ENCODE results near the gene GPR153. TPM values are rescaled to one million over a fixed set of nuclear protein-coding genes. Genes with fewer than 3 reads are reported as not detected.

GPR153 gene
- polyA plus RNA-seq, 1 of the 3 experiments (the other 2 are of a cell fraction): 6.6 TPM

DNA sequence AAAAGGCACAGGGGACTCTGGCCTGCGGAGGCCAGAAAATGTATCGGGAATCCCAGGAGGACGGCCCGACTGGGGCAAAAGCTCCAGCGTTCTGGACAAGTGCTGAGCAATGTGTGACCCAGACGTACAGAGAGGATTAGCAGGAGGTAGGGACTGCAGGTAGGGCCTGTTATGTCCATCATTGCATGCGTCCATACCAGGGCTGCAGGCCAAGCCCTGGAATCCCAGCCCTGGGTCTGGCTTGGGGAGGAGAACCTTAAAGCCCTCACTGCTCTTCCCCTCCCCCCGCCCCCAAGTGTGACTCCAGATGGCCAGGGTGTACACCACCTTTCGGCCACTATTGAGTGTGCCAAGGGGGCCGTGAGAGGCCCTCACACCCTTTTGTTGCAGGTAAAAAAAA lies 53.0 kb downstream of the GPR153 start (continued):
- TF ChIP-seq, protein P1, sequence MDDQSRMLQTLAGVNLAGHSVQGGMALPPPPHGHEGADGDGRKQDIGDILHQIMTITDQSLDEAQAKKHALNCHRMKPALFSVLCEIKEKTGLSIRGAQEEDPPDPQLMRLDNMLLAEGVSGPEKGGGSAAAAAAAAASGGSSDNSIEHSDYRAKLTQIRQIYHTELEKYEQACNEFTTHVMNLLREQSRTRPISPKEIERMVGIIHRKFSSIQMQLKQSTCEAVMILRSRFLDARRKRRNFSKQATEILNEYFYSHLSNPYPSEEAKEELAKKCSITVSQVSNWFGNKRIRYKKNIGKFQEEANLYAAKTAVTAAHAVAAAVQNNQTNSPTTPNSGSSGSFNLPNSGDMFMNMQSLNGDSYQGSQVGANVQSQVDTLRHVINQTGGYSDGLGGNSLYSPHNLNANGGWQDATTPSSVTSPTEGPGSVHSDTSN (IDR thresholded peaks at IDR 0.05): no peak
- TF ChIP-seq GABPA (IDR thresholded peaks at IDR 0.05; ENCODE audit: low read depth) (no peak), SIN3A (IDR thresholded peaks at IDR 0.05; ENCODE audit: borderline replicate concordance, low read depth, low read length) (no peak), ELF1 (IDR thresholded peaks at IDR 0.05) (no peak), JUND (IDR thresholded peaks at IDR 0.05) (no peak), CHD2 (IDR thresholded peaks at IDR 0.05; ENCODE audit: low read length, partially characterized antibody) (no peak)

DNA sequence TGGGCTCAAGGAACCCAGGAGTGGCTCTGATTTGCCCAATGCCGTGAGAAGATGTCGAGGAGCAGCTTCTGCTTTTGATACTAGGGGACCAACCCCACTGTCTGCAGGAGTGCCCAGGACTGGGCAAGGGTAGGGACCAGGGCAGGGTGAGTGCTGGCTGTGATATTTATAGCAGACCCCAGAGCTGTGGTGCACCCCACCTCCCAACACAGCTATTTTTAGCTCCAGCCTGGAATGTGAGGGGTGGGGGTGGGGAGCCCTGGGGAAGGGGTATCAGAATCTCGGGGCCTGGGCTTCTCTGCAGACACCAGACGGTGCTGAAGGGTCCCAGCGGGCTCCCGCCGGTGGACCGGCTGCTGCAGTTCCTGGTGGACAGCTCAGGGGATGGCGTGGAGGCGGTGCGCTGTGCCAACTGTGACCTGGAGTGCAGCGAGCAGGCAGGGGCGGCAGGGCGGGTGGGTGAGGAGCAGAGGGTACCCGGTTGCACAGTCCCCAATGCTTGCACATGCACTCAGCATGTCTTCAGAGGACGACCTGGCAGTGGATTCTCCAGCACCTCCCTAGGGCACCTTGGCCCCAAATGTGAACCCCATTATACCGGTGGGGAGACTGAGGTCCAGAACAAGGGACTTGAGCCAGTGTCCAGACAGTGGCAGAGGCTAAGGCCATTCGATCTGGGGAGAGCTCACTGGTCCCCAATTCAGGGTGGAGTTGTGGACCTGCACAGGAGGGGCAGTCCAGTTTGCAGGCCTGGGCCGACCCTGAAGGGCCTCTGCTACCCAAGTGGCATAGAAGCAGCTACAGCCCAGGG lies 53.6 kb downstream of the GPR153 start:
- Histone ChIP-seq H3K27me3 (ENCODE audit: insufficient read depth) (no peaks in the 10 kb centered on the region), H3K4me3 (ENCODE audit: low read depth in 2 of 2, low read length in 1 of 2) (no peak overlapping the region), H3K9ac (no peak overlapping the region), H4K20me1 (ENCODE audit: insufficient read depth) (no peaks in the 10 kb centered on the region), H3K9me3 (no peaks in the 10 kb centered on the region), H3K4me2 (no peak overlapping the region), H3K9me2 (no peaks in the 10 kb centered on the region), H3K27ac (ENCODE audit: low read depth in 2 of 2, low read length in 1 of 2) (no peak overlapping the region), H3F3A (replicated peaks; ENCODE audit: insufficient read depth) (no peaks in the 10 kb centered on the region), H3K4me1 (ENCODE audit: control insufficient read depth in 1 of 2, insufficient read depth in 2 of 2, low read depth in 1 of 2, low read length in 1 of 2) (peaks cover 0 to 18% of the 10 kb centered on the region in 2 experiments; a peak in 1 of 4 replicates), H3K36me3 (replicated peaks in 1 of 2; ENCODE audit: control insufficient read depth in 1 of 2, insufficient read depth in 2 of 2, low read length in 1 of 2) (peaks cover 0 to 4% of the 10 kb centered on the region in 2 experiments), H3K79me2 (ENCODE audit: insufficient read depth) (no peaks in the 10 kb centered on the region), H2AFZ (ENCODE audit: low read depth) (no peak overlapping the region)
- ChIA-PET POLR2A (no interaction called here), CTCF (interaction anchor here (0.6 to 5.1 kb wide), 13 partner anchors 8 to 230 kb away, joined by 3 to 43 read pairs (median 3); partner anchors contain the start of genes KCNAB2 and RPL22)
- WGBS (ENCODE audit: low lambda C conversion rate): 96% methylated on average over 14 of the region's 19 CpGs
- no peak for DNase-seq
- TF ChIP-seq TAF1 (IDR thresholded peaks at IDR 0.05; ENCODE audit: borderline replicate concordance, low read depth, low read length): no peak
- TF ChIP-seq JUND (IDR thresholded peaks at IDR 0.05): no peak
- TF ChIP-seq, protein P2, sequence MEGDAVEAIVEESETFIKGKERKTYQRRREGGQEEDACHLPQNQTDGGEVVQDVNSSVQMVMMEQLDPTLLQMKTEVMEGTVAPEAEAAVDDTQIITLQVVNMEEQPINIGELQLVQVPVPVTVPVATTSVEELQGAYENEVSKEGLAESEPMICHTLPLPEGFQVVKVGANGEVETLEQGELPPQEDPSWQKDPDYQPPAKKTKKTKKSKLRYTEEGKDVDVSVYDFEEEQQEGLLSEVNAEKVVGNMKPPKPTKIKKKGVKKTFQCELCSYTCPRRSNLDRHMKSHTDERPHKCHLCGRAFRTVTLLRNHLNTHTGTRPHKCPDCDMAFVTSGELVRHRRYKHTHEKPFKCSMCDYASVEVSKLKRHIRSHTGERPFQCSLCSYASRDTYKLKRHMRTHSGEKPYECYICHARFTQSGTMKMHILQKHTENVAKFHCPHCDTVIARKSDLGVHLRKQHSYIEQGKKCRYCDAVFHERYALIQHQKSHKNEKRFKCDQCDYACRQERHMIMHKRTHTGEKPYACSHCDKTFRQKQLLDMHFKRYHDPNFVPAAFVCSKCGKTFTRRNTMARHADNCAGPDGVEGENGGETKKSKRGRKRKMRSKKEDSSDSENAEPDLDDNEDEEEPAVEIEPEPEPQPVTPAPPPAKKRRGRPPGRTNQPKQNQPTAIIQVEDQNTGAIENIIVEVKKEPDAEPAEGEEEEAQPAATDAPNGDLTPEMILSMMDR (IDR thresholded peaks at IDR 0.05): no peak

DNA sequence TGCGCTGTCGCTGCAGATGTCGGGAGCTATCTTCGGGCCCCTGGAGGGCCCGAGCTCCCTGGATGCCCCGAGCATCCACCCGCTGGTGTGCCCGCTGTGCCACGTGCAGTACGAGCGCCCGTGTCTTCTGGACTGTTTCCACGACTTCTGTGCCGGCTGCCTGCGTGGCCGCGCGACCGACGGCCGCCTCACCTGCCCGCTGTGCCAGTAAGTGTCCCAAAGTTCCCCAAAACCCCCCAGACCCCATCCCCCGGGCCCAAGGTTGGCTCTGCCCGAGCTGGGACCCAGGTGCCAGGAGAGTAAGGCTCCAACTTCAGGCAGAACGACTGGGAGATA lies 54.4 kb downstream of the GPR153 start:
- Histone ChIP-seq H2AFZ (ENCODE audit: low read depth) (no peak overlapping the region), H3K27me3 (ENCODE audit: insufficient read depth) (no peaks in the 10 kb centered on the region), H4K20me1 (ENCODE audit: insufficient read depth) (no peaks in the 10 kb centered on the region), H3K4me1 (ENCODE audit: control insufficient read depth in 1 of 2, insufficient read depth in 2 of 2, low read depth in 1 of 2, low read length in 1 of 2) (peaks cover 0 to 18% of the 10 kb centered on the region in 2 experiments; a peak in 1 of 4 replicates), H3K4me2 (no peak overlapping the region), H3K9me3 (no peaks in the 10 kb centered on the region), H3K9me2 (no peaks in the 10 kb centered on the region), H3F3A (replicated peaks; ENCODE audit: insufficient read depth) (no peaks in the 10 kb centered on the region), H3K4me3 (ENCODE audit: low read depth in 2 of 2, low read length in 1 of 2) (no peak overlapping the region), H3K27ac (ENCODE audit: low read depth in 2 of 2, low read length in 1 of 2) (no peak overlapping the region), H3K79me2 (ENCODE audit: insufficient read depth) (no peaks in the 10 kb centered on the region), H3K36me3 (replicated peaks in 1 of 2; ENCODE audit: control insufficient read depth in 1 of 2, insufficient read depth in 2 of 2, low read length in 1 of 2) (no peaks in the 10 kb centered on the region), H3K9ac (no peak overlapping the region)
- no peak for DNase-seq
- TF ChIP-seq RAD21 (IDR thresholded peaks at IDR 0.05; ENCODE audit: low read length): no peak
- TF ChIP-seq FOXM1 (IDR thresholded peaks at IDR 0.05; ENCODE audit: low read depth): no peak
- TF ChIP-seq POLR2AphosphoS5 (IDR thresholded peaks at IDR 0.05; ENCODE audit: low read depth, low read length): no peak
- TF ChIP-seq NFIC (IDR thresholded peaks at IDR 0.05; ENCODE audit: borderline replicate concordance): no peak
- no peak for TF ChIP-seq TAF1 (IDR thresholded peaks at IDR 0.05; ENCODE audit: borderline replicate concordance, low read depth, low read length)
- TF ChIP-seq, protein P3, sequence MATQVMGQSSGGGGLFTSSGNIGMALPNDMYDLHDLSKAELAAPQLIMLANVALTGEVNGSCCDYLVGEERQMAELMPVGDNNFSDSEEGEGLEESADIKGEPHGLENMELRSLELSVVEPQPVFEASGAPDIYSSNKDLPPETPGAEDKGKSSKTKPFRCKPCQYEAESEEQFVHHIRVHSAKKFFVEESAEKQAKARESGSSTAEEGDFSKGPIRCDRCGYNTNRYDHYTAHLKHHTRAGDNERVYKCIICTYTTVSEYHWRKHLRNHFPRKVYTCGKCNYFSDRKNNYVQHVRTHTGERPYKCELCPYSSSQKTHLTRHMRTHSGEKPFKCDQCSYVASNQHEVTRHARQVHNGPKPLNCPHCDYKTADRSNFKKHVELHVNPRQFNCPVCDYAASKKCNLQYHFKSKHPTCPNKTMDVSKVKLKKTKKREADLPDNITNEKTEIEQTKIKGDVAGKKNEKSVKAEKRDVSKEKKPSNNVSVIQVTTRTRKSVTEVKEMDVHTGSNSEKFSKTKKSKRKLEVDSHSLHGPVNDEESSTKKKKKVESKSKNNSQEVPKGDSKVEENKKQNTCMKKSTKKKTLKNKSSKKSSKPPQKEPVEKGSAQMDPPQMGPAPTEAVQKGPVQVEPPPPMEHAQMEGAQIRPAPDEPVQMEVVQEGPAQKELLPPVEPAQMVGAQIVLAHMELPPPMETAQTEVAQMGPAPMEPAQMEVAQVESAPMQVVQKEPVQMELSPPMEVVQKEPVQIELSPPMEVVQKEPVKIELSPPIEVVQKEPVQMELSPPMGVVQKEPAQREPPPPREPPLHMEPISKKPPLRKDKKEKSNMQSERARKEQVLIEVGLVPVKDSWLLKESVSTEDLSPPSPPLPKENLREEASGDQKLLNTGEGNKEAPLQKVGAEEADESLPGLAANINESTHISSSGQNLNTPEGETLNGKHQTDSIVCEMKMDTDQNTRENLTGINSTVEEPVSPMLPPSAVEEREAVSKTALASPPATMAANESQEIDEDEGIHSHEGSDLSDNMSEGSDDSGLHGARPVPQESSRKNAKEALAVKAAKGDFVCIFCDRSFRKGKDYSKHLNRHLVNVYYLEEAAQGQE (IDR thresholded peaks at IDR 0.05; ENCODE audit: low read depth, low read length): no peak
- no peak for TF ChIP-seq RCOR1 (IDR thresholded peaks at IDR 0.05; ENCODE audit: low read length)
- no peak for TF ChIP-seq FOXJ3 (CRISPR knock-in tag; IDR thresholded peaks at IDR 0.05)
- 75% methylated on average over 17 of the region's 25 CpGs for WGBS (ENCODE audit: low lambda C conversion rate)
- POLR2A ChIA-PET: interaction anchor here (0.7 kb wide), 1 partner anchor 362 kb away, joined by 3 read pairs; no protein-coding TSS in a partner anchor
- CTCF ChIA-PET: interaction anchor here (0.6 to 5.1 kb wide), 9 partner anchors 7 to 231 kb away, joined by 3 to 43 read pairs (median 3); partner anchors contain the start of gene RPL22

Measured in SK-N-SH (cell line).